HepG2 (cell line): Measurements from ENCODE around the gene LMAN2L. TPM values are rescaled to one million over a fixed set of nuclear protein-coding genes. Genes with fewer than 3 reads are reported as not detected.

Experiments
- CEBPG ChIP-seq: IDR thresholded peaks from 2 replicates; pipeline ENCODE4 v1.6.1; 2016
- CHCHD3 ChIP-seq: sonication (generic); formaldehyde crosslinking; IDR thresholded peaks from 2 replicates; pipeline ENCODE4 v1.8.0; 2022; ENCODE audit warnings: mild to moderate bottlenecking, missing genetic modification reagents, moderate library complexity
- JUN ChIP-seq: sonication (generic); formaldehyde crosslinking; IDR thresholded peaks from 2 replicates; pipeline ENCODE4 v1.4.0; 2020; ENCODE audit warnings: mild to moderate bottlenecking, missing genetic modification reagents
- MTA3 ChIP-seq: sonication (generic); formaldehyde crosslinking; IDR thresholded peaks from 2 replicates; pipeline ENCODE4 v1.4.0; 2020; ENCODE audit warnings: missing genetic modification reagents
- MYNN ChIP-seq: sonication (generic); formaldehyde crosslinking; IDR thresholded peaks from 2 replicates; pipeline ENCODE4 v1.4.0; 2020; ENCODE audit warnings: mild to moderate bottlenecking, low read depth, missing genetic modification reagents
- NR2F6 ChIP-seq, 2 experiments: IDR thresholded peaks; 2 replicates each; pipeline ENCODE4 v1.6.1; 2016; ENCODE audit warnings: antibody characterized with exemption in 1 of 2, mild to moderate bottlenecking in 1 of 2
- SATB2 ChIP-seq: sonication (generic); formaldehyde crosslinking; IDR thresholded peaks from 2 replicates; pipeline ENCODE4 v1.5.0; 2020; ENCODE audit warnings: missing genetic modification reagents
- TCF12 ChIP-seq, 2 experiments: fragments of 450-650 bp in 1 of 2; sonication (generic) in 1 of 2; formaldehyde crosslinking in 1 of 2; IDR thresholded peaks; 2 replicates each; pipeline versions ENCODE4 v1.6.1 to v1.8.0; 2017 to 2022; ENCODE audit warnings: antibody characterized with exemption in 1 of 2, mild to moderate bottlenecking in 1 of 2, missing genetic modification reagents in 1 of 2, moderate library complexity in 1 of 2
- ZNF138 ChIP-seq: sonication (generic); formaldehyde crosslinking; IDR thresholded peaks from 2 replicates; pipeline ENCODE4 v1.5.0; 2020; ENCODE audit warnings: mild to moderate bottlenecking, low read depth, missing genetic modification reagents
- ZNF33A ChIP-seq: sonication (generic); formaldehyde crosslinking; IDR thresholded peaks from 2 replicates; pipeline ENCODE4 v1.5.1; 2020; ENCODE audit warnings: missing genetic modification reagents, mild to moderate bottlenecking, moderate library complexity, borderline replicate concordance
- ZNF460 ChIP-seq: sonication (generic); formaldehyde crosslinking; IDR thresholded peaks from 2 replicates; pipeline ENCODE4 v1.5.1; 2020; ENCODE audit warnings: missing genetic modification reagents, mild to moderate bottlenecking, borderline replicate concordance
- ZNF766 ChIP-seq: sonication (generic); formaldehyde crosslinking; IDR thresholded peaks from 2 replicates; pipeline ENCODE4 v1.5.0; 2020; ENCODE audit warnings: missing genetic modification reagents, borderline replicate concordance
- polyA plus RNA-seq, 8 experiments: library from polyadenylated mRNA; depleted of rRNA in 3 of 8; stranded (reverse) in 7 of 8; unstranded in 1 of 8; fragments of >200 nt; fragmentation: Illumina TruSeq in 4 of 8; extraction: Trizol in 4 of 8; gene quantifications; 2 replicates each; pipeline versions ENCODE4 v1.2.1 to v1.2.3, GENCODE V29; 2011 to 2016; ENCODE audit warnings: low read depth in 4 of 8, missing spikeins in 1 of 8, mixed read lengths in 1 of 8; ENCODE audit not compliant: insufficient read depth in 1 of 8
- total RNA-seq, 5 experiments: library from RNA; depleted of rRNA; stranded (reverse); fragments of >200 nt; fragmentation: Illumina TruSeq; extraction: Trizol; gene quantifications; 2 replicates each; pipeline ENCODE4 v1.2.3, GENCODE V29; 2016; ENCODE audit warnings: low read depth in 1 of 5
- TF ChIP-seq, protein P1 (sequence below): sonication (generic); formaldehyde crosslinking; IDR thresholded peaks from 2 replicates; pipeline ENCODE4 v1.4.0; 2020; ENCODE audit warnings: missing genetic modification reagents, mild to moderate bottlenecking, borderline replicate concordance
- TF ChIP-seq, protein P2 (sequence below): sonication (generic); formaldehyde crosslinking; IDR thresholded peaks from 2 replicates; pipeline ENCODE4 v1.4.0; 2020; ENCODE audit warnings: mild to moderate bottlenecking, missing genetic modification reagents, borderline replicate concordance
- TF ChIP-seq, protein P3 (sequence below): sonication (generic); formaldehyde crosslinking; IDR thresholded peaks from 2 replicates; pipeline ENCODE4 v1.9.0; 2021; ENCODE audit warnings: missing genetic modification reagents, mild to moderate bottlenecking, borderline replicate concordance
- TF ChIP-seq, protein P4 (sequence below): sonication (generic); formaldehyde crosslinking; IDR thresholded peaks from 2 replicates; pipeline ENCODE4 v1.8.0; 2022; ENCODE audit warnings: mild to moderate bottlenecking, missing genetic modification reagents; ENCODE audit not compliant: insufficient replicate concordance
- TF ChIP-seq, protein P5 (sequence below): sonication (generic); formaldehyde crosslinking; IDR thresholded peaks from 2 replicates; pipeline ENCODE4 v1.4.0; 2020; ENCODE audit warnings: missing genetic modification reagents
- TF ChIP-seq, protein P6 (sequence below): sonication (generic); formaldehyde crosslinking; IDR thresholded peaks from 2 replicates; pipeline ENCODE4 v1.4.0; 2020; ENCODE audit warnings: missing genetic modification reagents

Gene LMAN2L
- total and polyA plus RNA-seq, 2 of the 13 experiments (the other 11 are each of a cell fraction or from before 2014, with no cell fraction given), result 39.1 to 57.9 TPM

DNA sequence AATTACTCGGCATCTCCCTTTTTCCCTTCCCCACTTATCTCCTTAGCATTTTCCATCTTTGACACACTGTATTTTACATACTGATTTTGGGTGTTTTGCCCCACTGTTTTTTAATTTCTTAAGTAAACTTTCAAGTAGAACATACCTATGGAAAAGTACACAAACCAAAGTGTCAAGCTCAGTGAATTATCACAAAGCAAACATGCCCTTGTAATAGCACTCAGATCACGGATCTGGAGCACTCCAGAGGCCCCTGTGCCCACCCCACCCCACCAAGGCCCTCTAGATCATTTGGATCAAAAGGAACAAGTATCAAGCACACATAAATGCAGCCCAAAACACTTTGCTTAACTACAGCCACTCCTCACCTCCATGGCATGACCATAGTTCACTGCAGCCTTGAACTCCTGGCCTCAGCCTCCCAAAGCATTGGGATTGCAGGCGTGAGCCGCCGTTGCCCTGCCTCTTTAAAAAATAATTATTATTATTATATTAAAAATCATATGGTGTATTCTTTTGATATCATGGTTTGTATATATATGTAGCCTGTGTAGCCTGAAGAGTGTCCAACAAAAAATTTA is 59.2 kb downstream of the LMAN2L start (continued):
- TF ChIP-seq, protein P1, sequence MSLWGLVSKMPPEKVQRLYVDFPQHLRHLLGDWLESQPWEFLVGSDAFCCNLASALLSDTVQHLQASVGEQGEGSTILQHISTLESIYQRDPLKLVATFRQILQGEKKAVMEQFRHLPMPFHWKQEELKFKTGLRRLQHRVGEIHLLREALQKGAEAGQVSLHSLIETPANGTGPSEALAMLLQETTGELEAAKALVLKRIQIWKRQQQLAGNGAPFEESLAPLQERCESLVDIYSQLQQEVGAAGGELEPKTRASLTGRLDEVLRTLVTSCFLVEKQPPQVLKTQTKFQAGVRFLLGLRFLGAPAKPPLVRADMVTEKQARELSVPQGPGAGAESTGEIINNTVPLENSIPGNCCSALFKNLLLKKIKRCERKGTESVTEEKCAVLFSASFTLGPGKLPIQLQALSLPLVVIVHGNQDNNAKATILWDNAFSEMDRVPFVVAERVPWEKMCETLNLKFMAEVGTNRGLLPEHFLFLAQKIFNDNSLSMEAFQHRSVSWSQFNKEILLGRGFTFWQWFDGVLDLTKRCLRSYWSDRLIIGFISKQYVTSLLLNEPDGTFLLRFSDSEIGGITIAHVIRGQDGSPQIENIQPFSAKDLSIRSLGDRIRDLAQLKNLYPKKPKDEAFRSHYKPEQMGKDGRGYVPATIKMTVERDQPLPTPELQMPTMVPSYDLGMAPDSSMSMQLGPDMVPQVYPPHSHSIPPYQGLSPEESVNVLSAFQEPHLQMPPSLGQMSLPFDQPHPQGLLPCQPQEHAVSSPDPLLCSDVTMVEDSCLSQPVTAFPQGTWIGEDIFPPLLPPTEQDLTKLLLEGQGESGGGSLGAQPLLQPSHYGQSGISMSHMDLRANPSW (CRISPR knock-in tag), result no peak
- TF ChIP-seq, protein P2, sequence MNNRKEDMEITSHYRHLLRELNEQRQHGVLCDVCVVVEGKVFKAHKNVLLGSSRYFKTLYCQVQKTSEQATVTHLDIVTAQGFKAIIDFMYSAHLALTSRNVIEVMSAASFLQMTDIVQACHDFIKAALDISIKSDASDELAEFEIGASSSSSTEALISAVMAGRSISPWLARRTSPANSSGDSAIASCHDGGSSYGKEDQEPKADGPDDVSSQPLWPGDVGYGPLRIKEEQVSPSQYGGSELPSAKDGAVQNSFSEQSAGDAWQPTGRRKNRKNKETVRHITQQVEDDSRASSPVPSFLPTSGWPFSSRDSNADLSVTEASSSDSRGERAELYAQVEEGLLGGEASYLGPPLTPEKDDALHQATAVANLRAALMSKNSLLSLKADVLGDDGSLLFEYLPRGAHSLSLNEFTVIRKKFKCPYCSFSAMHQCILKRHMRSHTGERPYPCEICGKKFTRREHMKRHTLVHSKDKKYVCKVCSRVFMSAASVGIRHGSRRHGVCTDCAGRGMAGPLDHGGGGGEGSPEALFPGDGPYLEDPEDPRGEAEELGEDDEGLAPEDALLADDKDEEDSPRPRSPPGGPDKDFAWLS (CRISPR knock-in tag), result no peak
- TF ChIP-seq, protein P3, sequence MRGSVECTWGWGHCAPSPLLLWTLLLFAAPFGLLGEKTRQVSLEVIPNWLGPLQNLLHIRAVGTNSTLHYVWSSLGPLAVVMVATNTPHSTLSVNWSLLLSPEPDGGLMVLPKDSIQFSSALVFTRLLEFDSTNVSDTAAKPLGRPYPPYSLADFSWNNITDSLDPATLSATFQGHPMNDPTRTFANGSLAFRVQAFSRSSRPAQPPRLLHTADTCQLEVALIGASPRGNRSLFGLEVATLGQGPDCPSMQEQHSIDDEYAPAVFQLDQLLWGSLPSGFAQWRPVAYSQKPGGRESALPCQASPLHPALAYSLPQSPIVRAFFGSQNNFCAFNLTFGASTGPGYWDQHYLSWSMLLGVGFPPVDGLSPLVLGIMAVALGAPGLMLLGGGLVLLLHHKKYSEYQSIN (CRISPR knock-in tag), result no peak
- TF ChIP-seq ZNF33A (CRISPR knock-in tag) (no peak), SATB2 (CRISPR knock-in tag) (no peak), MYNN (CRISPR knock-in tag) (no peak), CHCHD3 (CRISPR knock-in tag) (no peak), ZNF766 (CRISPR knock-in tag) (no peak), JUN (no peak), ZNF460 (CRISPR knock-in tag) (no peak), CEBPG (CRISPR knock-in tag) (no peak), ZNF138 (CRISPR knock-in tag) (no peak), TCF12 (IDR thresholded peaks at IDR 0.05) (no peak), TCF12 (CRISPR knock-in tag; IDR thresholded peaks at IDR 0.05) (no peak), MTA3 (CRISPR knock-in tag) (no peak), NR2F6 (IDR thresholded peaks at IDR 0.05) (peak; percentile 56), NR2F6 (CRISPR knock-in tag; IDR thresholded peaks at IDR 0.05) (0 out of 2 replicates have a peak, but pooled peaks have one; percentile 28)
- TF ChIP-seq, protein P4, sequence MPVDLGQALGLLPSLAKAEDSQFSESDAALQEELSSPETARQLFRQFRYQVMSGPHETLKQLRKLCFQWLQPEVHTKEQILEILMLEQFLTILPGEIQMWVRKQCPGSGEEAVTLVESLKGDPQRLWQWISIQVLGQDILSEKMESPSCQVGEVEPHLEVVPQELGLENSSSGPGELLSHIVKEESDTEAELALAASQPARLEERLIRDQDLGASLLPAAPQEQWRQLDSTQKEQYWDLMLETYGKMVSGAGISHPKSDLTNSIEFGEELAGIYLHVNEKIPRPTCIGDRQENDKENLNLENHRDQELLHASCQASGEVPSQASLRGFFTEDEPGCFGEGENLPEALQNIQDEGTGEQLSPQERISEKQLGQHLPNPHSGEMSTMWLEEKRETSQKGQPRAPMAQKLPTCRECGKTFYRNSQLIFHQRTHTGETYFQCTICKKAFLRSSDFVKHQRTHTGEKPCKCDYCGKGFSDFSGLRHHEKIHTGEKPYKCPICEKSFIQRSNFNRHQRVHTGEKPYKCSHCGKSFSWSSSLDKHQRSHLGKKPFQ (CRISPR knock-in tag), result no peak
- TF ChIP-seq, protein P5, sequence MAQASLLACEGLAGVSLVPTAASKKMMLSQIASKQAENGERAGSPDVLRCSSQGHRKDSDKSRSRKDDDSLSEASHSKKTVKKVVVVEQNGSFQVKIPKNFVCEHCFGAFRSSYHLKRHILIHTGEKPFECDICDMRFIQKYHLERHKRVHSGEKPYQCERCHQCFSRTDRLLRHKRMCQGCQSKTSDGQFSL (CRISPR knock-in tag), result no peak
- TF ChIP-seq, protein P6, sequence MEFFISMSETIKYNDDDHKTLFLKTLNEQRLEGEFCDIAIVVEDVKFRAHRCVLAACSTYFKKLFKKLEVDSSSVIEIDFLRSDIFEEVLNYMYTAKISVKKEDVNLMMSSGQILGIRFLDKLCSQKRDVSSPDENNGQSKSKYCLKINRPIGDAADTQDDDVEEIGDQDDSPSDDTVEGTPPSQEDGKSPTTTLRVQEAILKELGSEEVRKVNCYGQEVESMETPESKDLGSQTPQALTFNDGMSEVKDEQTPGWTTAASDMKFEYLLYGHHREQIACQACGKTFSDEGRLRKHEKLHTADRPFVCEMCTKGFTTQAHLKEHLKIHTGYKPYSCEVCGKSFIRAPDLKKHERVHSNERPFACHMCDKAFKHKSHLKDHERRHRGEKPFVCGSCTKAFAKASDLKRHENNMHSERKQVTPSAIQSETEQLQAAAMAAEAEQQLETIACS (CRISPR knock-in tag), result no peak
